B cell (primary cell): ENCODE results near the gene C11orf21. TPM values are rescaled to one million over a fixed set of nuclear protein-coding genes. Genes with fewer than 3 reads are reported as not detected.
A peak's percentile ranks its signal among the peaks of the same experiment; 100 is the strongest.

Experiments used
- ATAC-seq: fragments of 200-7000 bp; cut with Tn5 transposase; one replicate; pipeline ENCODE4 v1.10.0; 2021; ENCODE audit warnings: low read depth, mild to moderate bottlenecking, moderate number of reproducible peaks, moderate library complexity
- CTCF ChIA-PET: fragments of 350-600 bp; sonication (Branson Sonifier 250); formaldehyde crosslinking; loops from one replicate; lab custom pipeline; 2021; ENCODE audit warnings: antibody characterized with exemption, inconsistent platforms; lab: Charles Lee
- POLR2A ChIA-PET: fragments of 350-600 bp; sonication (Branson Sonifier 250); formaldehyde crosslinking; loops from one replicate; lab custom pipeline; 2021; ENCODE audit warnings: antibody characterized with exemption; lab: Charles Lee
- DNase-seq: peaks from one replicate; pipeline ENCODE4 v3.0.0; 2013
- H2AFZ ChIP-seq: 2 replicates; pipeline ENCODE4 v1.6.1; 2012; ENCODE audit warnings: mild to moderate bottlenecking, low read depth, low read length; ENCODE audit not compliant: insufficient read depth, poor library complexity, severe bottlenecking
- H3K27ac ChIP-seq, 2 donors: 1 replicate in 1 of 2; 2 replicates in 1 of 2; pipeline ENCODE4 v1.5.1; 2012 to 2013; ENCODE audit warnings: low read length in 2 of 2, mild to moderate bottlenecking in 2 of 2, moderate library complexity in 1 of 2
- H3K27me3 ChIP-seq, 4 experiments: fragments of 200-600 bp in 1 of 4; sonication (generic) in 1 of 4; replicated peaks in 1 of 4; 1 replicate in 2 of 4; 2 replicates in 2 of 4; pipeline versions ENCODE4 v1.6.1 to v1.7.0; 2013 to 2016; ENCODE audit warnings: low read length in 3 of 4, mild to moderate bottlenecking in 2 of 4, mixed read lengths in 1 of 4, moderate library complexity in 1 of 4; ENCODE audit not compliant: insufficient read depth in 4 of 4, control insufficient read depth in 3 of 4; ENCODE audit errors: control extremely low read depth in 1 of 4
- H3K36me3 ChIP-seq, 2 experiments: replicated peaks in 1 of 2; 1 replicate in 1 of 2; 2 replicates in 1 of 2; pipeline versions ENCODE4 v1.6.1 to v1.7.1; 2013; ENCODE audit warnings: low read length in 1 of 2; ENCODE audit not compliant: insufficient read depth in 2 of 2, control insufficient read depth in 1 of 2; ENCODE audit errors: control extremely low read depth in 1 of 2, extremely low read depth in 1 of 2
- H3K4me1 ChIP-seq, 2 donors: fragments of 200-600 bp in 1 of 2; sonication (generic) in 1 of 2; 1 replicate in 1 of 2; 2 replicates in 1 of 2; pipeline versions ENCODE4 v1.5.1 to v1.6.1; 2013 to 2017; ENCODE audit warnings: low read length in 2 of 2; ENCODE audit not compliant: control insufficient read depth in 2 of 2, insufficient read depth in 2 of 2
- H3K4me2 ChIP-seq: replicated peaks from 2 replicates; pipeline ENCODE3; 2012; ENCODE audit warnings: mild to moderate bottlenecking, low read depth, low read length; ENCODE audit not compliant: poor library complexity, severe bottlenecking
- H3K4me3 ChIP-seq, 5 experiments: fragments of 200-600 bp in 1 of 5; sonication (generic) in 1 of 5; 1 replicate in 3 of 5; 2 replicates in 2 of 5; pipeline versions ENCODE4 v1.5.1 to v1.7.0; 2011 to 2016; ENCODE audit warnings: low read length in 4 of 5, mild to moderate bottlenecking in 4 of 5, low read depth in 2 of 5, control low read depth in 1 of 5, moderate library complexity in 1 of 5; ENCODE audit not compliant: insufficient read depth in 1 of 5; ENCODE audit errors: control extremely low read depth in 1 of 5, extremely low read depth in 1 of 5
- H3K79me2 ChIP-seq: fragments of 200-600 bp; sonication (generic); one replicate; pipeline ENCODE4 v1.6.0; 2016; ENCODE audit warnings: low read length; ENCODE audit not compliant: control insufficient read depth, insufficient read depth
- H3K9ac ChIP-seq: fragments of 200-600 bp; sonication (generic); 2 replicates; pipeline ENCODE4 v1.6.1; 2017; ENCODE audit warnings: mild to moderate bottlenecking, low read length, moderate library complexity
- H3K9me3 ChIP-seq, 3 donors: one replicate each; pipeline versions ENCODE4 v1.6.1 to v1.7.1; 2013; ENCODE audit warnings: low read length in 2 of 3; ENCODE audit not compliant: control insufficient read depth in 2 of 3, insufficient read depth in 1 of 3; ENCODE audit errors: control extremely low read depth in 1 of 3
- H4K20me1 ChIP-seq: 2 replicates; pipeline ENCODE4 v1.6.0; 2012; ENCODE audit warnings: mild to moderate bottlenecking, low read length; ENCODE audit not compliant: insufficient read depth, control insufficient read depth, poor library complexity, severe bottlenecking
- H3K27ac Mint-ChIP-seq: one replicate; pipeline ENCODE4 v1.8.0; 2021; ENCODE audit warnings: mixed read lengths
- H3K27me3 Mint-ChIP-seq: one replicate; pipeline ENCODE4 v1.8.0; 2021; ENCODE audit warnings: mixed read lengths
- H3K4me1 Mint-ChIP-seq: one replicate; pipeline ENCODE4 v1.8.0; 2021; ENCODE audit warnings: mixed read lengths
- H3K4me3 Mint-ChIP-seq: one replicate; pipeline ENCODE4 v1.8.0; 2021; ENCODE audit warnings: mixed read lengths
- H3K9me3 Mint-ChIP-seq: one replicate; pipeline ENCODE4 v1.8.0; 2022; ENCODE audit warnings: mixed read lengths; ENCODE audit not compliant: insufficient read depth
- EZH2 ChIP-seq: IDR thresholded peaks from 2 replicates; pipeline ENCODE4 v1.6.1; 2012; ENCODE audit warnings: borderline replicate concordance, low read depth, mild to moderate bottlenecking, moderate library complexity, low read length; ENCODE audit not compliant: insufficient read depth, poor library complexity, severe bottlenecking
- WGBS: methylation state at CpG from one replicate; pipeline ENCODE4 v1.1.5; 2013; ENCODE audit warnings: missing lambda C conversion rate; ENCODE audit not compliant: insufficient coverage; 5-methylcytosine and 5-hydroxymethylcytosine counted together
- intact Hi-C: fragments of 100-400 bp; cut with micrococcal nuclease; formaldehyde crosslinking; loops from one replicate; pipeline ENCODE4 v1.10.0; 2022
- polyA minus RNA-seq: library from RNA; depleted of rRNA, polyadenylated mRNA; stranded (reverse); fragments of >200 nt; gene quantifications from 2 replicates; pipeline ENCODE4 v1.2.3, GENCODE V29; 2012
- polyA plus RNA-seq: library from polyadenylated mRNA; depleted of rRNA; stranded (reverse); fragments of >200 nt; gene quantifications from 2 replicates; pipeline ENCODE4 v1.2.3, GENCODE V29; 2012
- total RNA-seq, 2 donors: library from RNA; stranded (reverse); fragments of 120-200 nt in 1 of 2; gene quantifications; 1 replicate in 1 of 2; 2 replicates in 1 of 2; pipeline versions ENCODE4 v1.2.3 to v1.2.4, GENCODE V29; 2013 to 2022
- TF ChIP-seq, protein P1 (sequence below): fragments of 200-600 bp; IDR thresholded peaks from one replicate; pipeline ENCODE4 v1.8.0; 2022; ENCODE audit warnings: antibody characterized with exemption, mild to moderate bottlenecking

The C11orf21 gene
- 21.9 and 22.8 TPM in 2 replicates for total RNA-seq
- total RNA-seq (2013) = 31.0 TPM
- polyA plus RNA-seq = 38.9 and 72.4 TPM in 2 replicates
- polyA minus RNA-seq = 14.9 and 39.8 TPM in 2 replicates

DNA sequence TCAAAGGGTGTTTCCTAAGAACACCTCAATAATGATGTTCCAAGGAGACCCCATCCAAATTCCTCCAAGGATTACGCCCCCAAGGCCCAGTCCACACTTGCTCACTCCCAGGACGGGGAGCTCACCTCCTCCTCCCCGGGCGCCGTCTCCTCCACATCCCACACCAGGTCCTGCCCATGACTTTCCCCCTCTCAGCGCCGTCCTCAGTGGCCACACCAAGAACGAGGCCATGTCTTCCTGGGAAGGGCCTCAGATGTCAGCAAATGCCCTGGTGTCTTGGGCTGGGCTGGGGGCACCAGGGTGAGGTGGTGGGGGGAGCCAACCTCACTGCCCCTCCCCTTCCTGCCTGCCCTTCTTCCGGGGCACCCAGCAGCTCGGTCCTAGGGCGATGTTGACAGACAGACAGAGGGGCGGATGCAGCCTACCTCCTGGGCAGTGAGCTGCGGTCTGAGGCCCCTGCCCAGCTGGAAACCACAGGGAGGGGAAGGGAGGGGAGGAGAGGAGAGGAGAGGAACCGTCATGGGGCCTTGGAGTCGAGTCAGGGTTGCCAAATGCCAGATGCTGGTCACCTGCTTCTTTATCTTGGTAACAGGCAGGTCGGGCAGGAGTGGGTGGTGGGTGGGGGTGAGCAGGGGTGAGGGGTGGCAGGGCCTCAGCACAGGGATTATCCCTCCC, at the start of gene C11orf21, which contains the start of gene TSPAN32:
C11orf21 (minus strand) TSS at position 288 of the 675 bp plus-strand sequence; CDS start at position 178, 110 bp downstream.
TSPAN32 (plus strand) TSS at position 383 of the 675 bp plus-strand sequence; CDS start at position 520, 137 bp downstream.
- H3K4me1 Mint-ChIP-seq = peaks cover 76% of the 10 kb centered on the region
- ATAC-seq (peak; percentile 48), DNase-seq (peak; percentile 61)
- peak within 1 kb of the TSS; percentile 98 for H3K27ac Mint-ChIP-seq
- H3K4me3 Mint-ChIP-seq = peak within 1 kb of the TSS; percentile 92
- H3K27me3 Mint-ChIP-seq = no peaks in the 10 kb centered on the region
- H3K4me1 ChIP-seq = peaks cover 73 to 82% of the 10 kb centered on the region in 2 donors
- WGBS = 3% methylated on average over 13 of the region's 16 CpGs
- peak within 1 kb of the TSS; percentile 54 for H3K9ac ChIP-seq
- peaks cover 0 to 7% of the 10 kb centered on the region in 2 experiments for H3K36me3 ChIP-seq
- intact Hi-C loops = loop anchor here (5.0 kb wide), 2 partner anchors 226 to 586 kb away; partner anchors contain the start of gene CDKN1C
- H3K4me3 ChIP-seq = peak within 1 kb of the TSS; percentile 52 to 68 (median 64)
- H3K9me3 ChIP-seq = no peaks in the 10 kb centered on the region
- H4K20me1 ChIP-seq = no peaks in the 10 kb centered on the region
- POLR2A ChIA-PET = interaction anchor here (0.7 to 2.3 kb wide), 7 partner anchors 32 to 118 kb away, joined by 3 to 18 read pairs (median 3); partner anchors contain the start of gene TSSC4
- TF ChIP-seq EZH2 = no peak
- TF ChIP-seq, protein P1, sequence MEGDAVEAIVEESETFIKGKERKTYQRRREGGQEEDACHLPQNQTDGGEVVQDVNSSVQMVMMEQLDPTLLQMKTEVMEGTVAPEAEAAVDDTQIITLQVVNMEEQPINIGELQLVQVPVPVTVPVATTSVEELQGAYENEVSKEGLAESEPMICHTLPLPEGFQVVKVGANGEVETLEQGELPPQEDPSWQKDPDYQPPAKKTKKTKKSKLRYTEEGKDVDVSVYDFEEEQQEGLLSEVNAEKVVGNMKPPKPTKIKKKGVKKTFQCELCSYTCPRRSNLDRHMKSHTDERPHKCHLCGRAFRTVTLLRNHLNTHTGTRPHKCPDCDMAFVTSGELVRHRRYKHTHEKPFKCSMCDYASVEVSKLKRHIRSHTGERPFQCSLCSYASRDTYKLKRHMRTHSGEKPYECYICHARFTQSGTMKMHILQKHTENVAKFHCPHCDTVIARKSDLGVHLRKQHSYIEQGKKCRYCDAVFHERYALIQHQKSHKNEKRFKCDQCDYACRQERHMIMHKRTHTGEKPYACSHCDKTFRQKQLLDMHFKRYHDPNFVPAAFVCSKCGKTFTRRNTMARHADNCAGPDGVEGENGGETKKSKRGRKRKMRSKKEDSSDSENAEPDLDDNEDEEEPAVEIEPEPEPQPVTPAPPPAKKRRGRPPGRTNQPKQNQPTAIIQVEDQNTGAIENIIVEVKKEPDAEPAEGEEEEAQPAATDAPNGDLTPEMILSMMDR = no peak
- CTCF ChIA-PET = interaction anchor here (0.7 to 15.0 kb wide), 14 partner anchors 9 to 627 kb away, joined by 3 to 583 read pairs (median 6); partner anchors contain the start of genes ASCL2, CD81, PHLDA2 and TSSC4
- H3K79me2 ChIP-seq = peaks cover 33% of the 10 kb centered on the region
- peak within 1 kb of the TSS; percentile 65 for H2AFZ ChIP-seq
- H3K27ac ChIP-seq = peak within 1 kb of the TSS; percentile 65 to 88
- no peaks in the 10 kb centered on the region for H3K9me3 Mint-ChIP-seq
- no peaks in the 10 kb centered on the region for H3K27me3 ChIP-seq
- H3K4me2 ChIP-seq = peak within 1 kb of the TSS; percentile 79

DNA sequence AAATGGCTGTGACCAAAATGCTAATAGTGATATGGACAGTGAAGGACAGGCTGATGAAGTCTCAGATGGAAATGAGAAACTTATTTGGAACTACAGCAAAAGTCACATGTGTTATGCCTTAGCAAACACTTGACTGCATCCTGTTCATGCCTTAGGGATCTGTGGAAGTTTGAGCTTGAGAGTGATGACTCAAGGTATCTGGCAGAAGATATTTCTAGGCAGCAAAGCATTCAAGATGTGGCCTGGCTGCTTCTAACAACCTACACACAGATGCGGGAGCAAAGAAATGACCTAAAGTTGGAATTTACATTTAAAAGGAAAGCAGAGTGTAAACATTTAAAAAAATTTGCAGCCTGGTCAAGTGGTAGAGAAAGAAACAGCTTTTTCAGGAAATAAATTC, 47.3 kb upstream of the C11orf21 start:
- no peak overlapping the region for H3K4me3 Mint-ChIP-seq
- intact Hi-C loops = no loop called here

More for the DNA sequence above, 47.3 kb upstream of the C11orf21 start:
- no peak overlapping the region for H3K27ac ChIP-seq
- H3K4me3 ChIP-seq = no peak overlapping the region
- H3K9ac ChIP-seq = no peak overlapping the region
- no peak overlapping the region for H3K4me2 ChIP-seq
- no CpG with 5 or more reads among the region's 1 CpG for WGBS
- no peaks in the 10 kb centered on the region for H3K36me3 ChIP-seq
- no peaks in the 10 kb centered on the region for H3K27me3 ChIP-seq
- DNase-seq (no peak), ATAC-seq (no peak)
- no peaks in the 10 kb centered on the region for H3K4me1 Mint-ChIP-seq
- no peaks in the 10 kb centered on the region for H3K4me1 ChIP-seq
- TF ChIP-seq, protein P1 = no peak
- TF ChIP-seq EZH2 = no peak
- H3K9me3 ChIP-seq = peaks cover 0 to 25% (median 10%) of the 10 kb centered on the region in 3 donors
- ChIA-PET CTCF (no interaction called here), POLR2A (no interaction called here)
- H3K79me2 ChIP-seq = no peaks in the 10 kb centered on the region
- no peaks in the 10 kb centered on the region for H3K27me3 Mint-ChIP-seq
- H3K27ac Mint-ChIP-seq = no peak overlapping the region
- peaks cover 9% of the 10 kb centered on the region for H3K9me3 Mint-ChIP-seq
- no peak overlapping the region for H2AFZ ChIP-seq
- H4K20me1 ChIP-seq = no peaks in the 10 kb centered on the region
